ENCODE data around the gene NOTO.

Gene NOTO

GRCh38 chr2:73217160-73217559 is 14.8 kb downstream of the NOTO start:
- Histone ChIP-seq H3K9me3 (ENCODE audit: severe bottlenecking) (no peaks in the 10 kb centered on the region), H3K27me3 (ENCODE audit: insufficient read depth, low read depth, severe bottlenecking) (no peaks in the 10 kb centered on the region), H3K4me3 (ENCODE audit: low read depth, low read length) (no peak overlapping the region), H3K36me3 (peaks cover 28% of the 10 kb centered on the region), H3K27ac (no peak overlapping the region)
- TF ChIP-seq CTCF (IDR thresholded peaks at IDR 0.05; ENCODE audit: low read depth, low read length) = no peak
- no peak for DNase-seq

- no peak overlapping the region for H3K4me3 ChIP-seq (ENCODE audit: low read depth, low read length)
- no peak overlapping the region for H3K27ac ChIP-seq
These were observed 15.5 kb downstream of the NOTO start for GRCh38 chr2:73217826-73218225.

GRCh38 chr2:73218298-73218697 is 15.9 kb downstream of the NOTO start:
- Histone ChIP-seq H3K27me3 (ENCODE audit: insufficient read depth, low read depth, severe bottlenecking) (no peaks in the 10 kb centered on the region), H3K27ac (no peak overlapping the region), H3K4me3 (ENCODE audit: low read depth, low read length) (no peak overlapping the region), H3K9me3 (ENCODE audit: severe bottlenecking) (no peaks in the 10 kb centered on the region), H3K36me3 (peaks cover 39% of the 10 kb centered on the region)
- TF ChIP-seq CTCF (IDR thresholded peaks at IDR 0.05; ENCODE audit: low read depth, low read length) = no peak
- no peak for DNase-seq

More at GRCh38 chr2:73217826-73218225, 15.5 kb downstream of the NOTO start:
- no peaks in the 10 kb centered on the region for H3K9me3 ChIP-seq (ENCODE audit: severe bottlenecking)
- H3K27me3 ChIP-seq (ENCODE audit: insufficient read depth, low read depth, severe bottlenecking) = no peaks in the 10 kb centered on the region
- DNase-seq = no peak
- peaks cover 35% of the 10 kb centered on the region for H3K36me3 ChIP-seq
- no peak for TF ChIP-seq CTCF (IDR thresholded peaks at IDR 0.05; ENCODE audit: low read depth, low read length)

- H3K27ac ChIP-seq = no peak overlapping the region
- no peaks in the 10 kb centered on the region for H3K27me3 ChIP-seq (ENCODE audit: insufficient read depth, low read depth, severe bottlenecking)
- DNase-seq = no peak
- no peak overlapping the region for H3K4me3 ChIP-seq (ENCODE audit: low read depth, low read length)
- no peak for TF ChIP-seq CTCF (IDR thresholded peaks at IDR 0.05; ENCODE audit: low read depth, low read length)
- H3K9me3 ChIP-seq (ENCODE audit: severe bottlenecking) = no peaks in the 10 kb centered on the region
- H3K36me3 ChIP-seq = peaks cover 77% of the 10 kb centered on the region
These were observed 21.4 kb downstream of the NOTO start for GRCh38 chr2:73223821-73224220.

GRCh38 chr2:73225513-73226360 is 23.4 kb downstream of the NOTO start:
- no peak for DNase-seq
- TF ChIP-seq CTCF (IDR thresholded peaks at IDR 0.05; ENCODE audit: low read depth, low read length) = no peak
- no peaks in the 10 kb centered on the region for H3K27me3 ChIP-seq (ENCODE audit: insufficient read depth, low read depth, severe bottlenecking)
- H3K9me3 ChIP-seq (ENCODE audit: severe bottlenecking) = no peaks in the 10 kb centered on the region
- no peak overlapping the region for H3K27ac ChIP-seq
- no peak overlapping the region for H3K4me3 ChIP-seq (ENCODE audit: low read depth, low read length)
- H3K36me3 ChIP-seq = peaks cover 79% of the 10 kb centered on the region

- Histone ChIP-seq H3K9me3 (ENCODE audit: severe bottlenecking) (no peaks in the 10 kb centered on the region), H3K27ac (no peak overlapping the region), H3K4me3 (ENCODE audit: low read depth, low read length) (no peak overlapping the region), H3K27me3 (ENCODE audit: insufficient read depth, low read depth, severe bottlenecking) (no peaks in the 10 kb centered on the region), H3K36me3 (peaks cover 69% of the 10 kb centered on the region)
- no peak for DNase-seq
- TF ChIP-seq CTCF (IDR thresholded peaks at IDR 0.05; ENCODE audit: low read depth, low read length) = no peak
These were observed 24.7 kb downstream of the NOTO start for GRCh38 chr2:73227086-73227485.
